T-helper 22 cell (primary cell): ENCODE measurements around the gene DIS3L2.
"Not testable (repeated sequence)": the region's sequence is repeated elsewhere in the genome, so short reads cannot be mapped to it uniquely, and the experiment has no call there.

Experiments
- DNase-seq: peaks from one replicate; pipeline ENCODE4 v3.0.0-alpha.2; 2020; ENCODE audit warnings: low read depth

Gene DIS3L2

GRCh38 chr2:232348936-232349335, 387.4 kb downstream of the DIS3L2 start:
- no peak for DNase-seq

GRCh38 chr2:232349546-232349945, 388.0 kb downstream of the DIS3L2 start:
- DNase-seq = no peak

- DNase-seq = no peak
These were observed 388.6 kb downstream of the DIS3L2 start for GRCh38 chr2:232349946-232350635.

GRCh38 chr2:232350804-232351685, 389.5 kb downstream of the DIS3L2 start:
- no peak for DNase-seq

GRCh38 chr2:232351686-232352510, 390.4 kb downstream of the DIS3L2 start:
- no peak for DNase-seq

- DNase-seq = no peak
These were observed 391.1 kb downstream of the DIS3L2 start for GRCh38 chr2:232352511-232353091.

GRCh38 chr2:232353096-232353495, 391.6 kb downstream of the DIS3L2 start:
- DNase-seq = no peak

- DNase-seq = no peak
These were observed 392.1 kb downstream of the DIS3L2 start for GRCh38 chr2:232353660-232354059.

GRCh38 chr2:232354069-232354468, 392.6 kb downstream of the DIS3L2 start:
- no peak for DNase-seq

GRCh38 chr2:232361646-232362045, 400.1 kb downstream of the DIS3L2 start:
- DNase-seq = no peak

GRCh38 chr2:232362174-232362900, 400.8 kb downstream of the DIS3L2 start:
- no peak for DNase-seq

- DNase-seq = not testable (repeated sequence)
These were observed 401.7 kb downstream of the DIS3L2 start for GRCh38 chr2:232363064-232363783.

GRCh38 chr2:232363784-232364615, 402.5 kb downstream of the DIS3L2 start:
- DNase-seq = no peak

GRCh38 chr2:232364806-232365594, 403.5 kb downstream of the DIS3L2 start:
- not testable (repeated sequence) for DNase-seq

- no peak for DNase-seq
These were observed 404.3 kb downstream of the DIS3L2 start for GRCh38 chr2:232365621-232366321.

GRCh38 chr2:232366461-232366860, 404.9 kb downstream of the DIS3L2 start:
- DNase-seq = not testable (repeated sequence)

GRCh38 chr2:232367016-232367415, 405.5 kb downstream of the DIS3L2 start:
- no peak for DNase-seq

GRCh38 chr2:232367591-232368233, 406.2 kb downstream of the DIS3L2 start:
- DNase-seq = no peak
